GM19035 (cell line): ENCODE data around the gene OR13J1.
"Not testable (repeated sequence)": the region's sequence is repeated elsewhere in the genome, so short reads cannot be mapped to it uniquely, and the experiment has no call there.

ENCODE experiments used
- ATAC-seq: cut with Tn5 transposase; IDR thresholded peaks from one replicate; pipeline ENCODE4 v1.9.1; 2021; ENCODE audit not compliant: unreplicated experiment

Gene OR13J1

GRCh38 chr9:35870351-35870923 lies at the start of gene OR13J1:
Gene OR13J1, minus strand, starts transcription at chr9:35870401. Its CDS starts 0 bp downstream, at chr9:35870401.
- no peak for ATAC-seq

GRCh38 chr9:35919212-35920008 lies 49.2 kb upstream of the OR13J1 start:
- ATAC-seq, result no peak

GRCh38 chr9:35918780-35919179 lies 48.6 kb upstream of the OR13J1 start:
- no peak for ATAC-seq

- ATAC-seq, result no peak
Observed at GRCh38 chr9:35917261-35917660, 47.1 kb upstream of the OR13J1 start.

GRCh38 chr9:35915681-35916294 lies 45.6 kb upstream of the OR13J1 start:
- no peak for ATAC-seq

GRCh38 chr9:35914301-35914807 lies 44.2 kb upstream of the OR13J1 start:
- no peak for ATAC-seq

GRCh38 chr9:35913429-35913828 lies 43.2 kb upstream of the OR13J1 start:
- ATAC-seq, result not testable (repeated sequence)

GRCh38 chr9:35912791-35913400 lies 42.7 kb upstream of the OR13J1 start:
- ATAC-seq, result no peak

- ATAC-seq, result no peak
Observed at GRCh38 chr9:35911690-35912089, 41.5 kb upstream of the OR13J1 start.

- no peak for ATAC-seq
Observed at GRCh38 chr9:35910613-35911359, 40.6 kb upstream of the OR13J1 start.

- no peak for ATAC-seq
Observed at GRCh38 chr9:35909687-35910612, 39.7 kb upstream of the OR13J1 start.

GRCh38 chr9:35909274-35909673 lies 39.1 kb upstream of the OR13J1 start, which contains the start of gene SPAAR:
Gene SPAAR, plus strand, starts transcription at chr9:35909490. Its CDS starts 974 bp downstream, at chr9:35910464.
- no peak for ATAC-seq

GRCh38 chr9:35908504-35909125 lies 38.4 kb upstream of the OR13J1 start:
- no peak for ATAC-seq

- no peak for ATAC-seq
Observed at GRCh38 chr9:35907711-35908503, 37.7 kb upstream of the OR13J1 start.

- ATAC-seq, result no peak
Observed at GRCh38 chr9:35906923-35907699, 36.9 kb upstream of the OR13J1 start.

GRCh38 chr9:35905912-35906679 lies 35.9 kb upstream of the OR13J1 start, which contains the start of gene HRCT1:
Gene HRCT1, plus strand, starts transcription at chr9:35906202. Its CDS starts 86 bp downstream, at chr9:35906288.
- no peak for ATAC-seq
